IMR-90 (cell line): ENCODE results near the gene NOTCH2. TPM values are rescaled to one million over a fixed set of nuclear protein-coding genes. Genes with fewer than 3 reads are reported as not detected.

Experiments
- ATAC-seq: fragments of 200-7000 bp; cut with Tn5 transposase; 2 replicates; pipeline ENCODE4 v1.9.1; 2020; ENCODE audit warnings: low read depth, mild to moderate bottlenecking, moderate library complexity
- BruUV-seq: library from RNA; stranded (reverse); fragments of 400-500 nt; replicated peaks from 2 replicates; lab custom pipeline; 2021; lab: Mats Ljungman, UMichigan
- CTCF ChIA-PET: fragments of 300-600 bp; formaldehyde crosslinking; extraction: SDS; loops from one replicate; lab custom pipeline; 2021; ENCODE audit warnings: antibody characterized with exemption; lab: Yijun Ruan, JAX
- POLR2A ChIA-PET: fragments of 300-600 bp; sonication (Branson Sonifier 250); formaldehyde crosslinking; loops from one replicate; lab custom pipeline; 2022; ENCODE audit warnings: antibody characterized with exemption; ENCODE audit not compliant: unreplicated experiment; lab: Charles Lee
- DNase-seq: peaks from one replicate; pipeline ENCODE4 v3.0.0; 2013
- H2AFZ ChIP-seq: replicated peaks from 2 replicates; pipeline ENCODE3; 2013; ENCODE audit warnings: low read length, mild to moderate bottlenecking; ENCODE audit not compliant: poor library complexity
- H2AK5ac ChIP-seq: 2 replicates; pipeline ENCODE4 v1.6.1; 2013; ENCODE audit warnings: low read depth, low read length, inconsistent platforms
- H2AK9ac ChIP-seq: replicated peaks from 2 replicates; pipeline ENCODE3; 2013; ENCODE audit warnings: mild to moderate bottlenecking, low read depth, low read length, moderate library complexity; ENCODE audit not compliant: poor library complexity
- H2BK120ac ChIP-seq: 2 replicates; pipeline ENCODE4 v1.6.1; 2013; ENCODE audit warnings: low read depth, low read length, inconsistent platforms
- H2BK15ac ChIP-seq: 3 replicates; pipeline ENCODE4 v1.6.1; 2013; ENCODE audit warnings: low read depth, low read length, inconsistent platforms
- H2BK20ac ChIP-seq: 2 replicates; pipeline ENCODE4 v1.6.1; 2013; ENCODE audit warnings: low read depth, mild to moderate bottlenecking, inconsistent platforms, low read length, moderate library complexity
- H2BK5ac ChIP-seq: 2 replicates; pipeline ENCODE4 v1.6.1; 2013; ENCODE audit warnings: mild to moderate bottlenecking, low read depth, low read length, inconsistent platforms; ENCODE audit not compliant: poor library complexity, severe bottlenecking
- H3K14ac ChIP-seq: replicated peaks from 2 replicates; pipeline ENCODE4 v1.6.1; 2013; ENCODE audit warnings: low read depth, low read length, inconsistent platforms
- H3K18ac ChIP-seq: 2 replicates; pipeline ENCODE4 v1.6.1; 2013; ENCODE audit warnings: low read depth, low read length, control low read depth
- H3K23ac ChIP-seq: 2 replicates; pipeline ENCODE4 v1.6.1; 2013; ENCODE audit warnings: low read depth, low read length, inconsistent platforms
- H3K27ac ChIP-seq: 2 replicates; pipeline ENCODE4 v1.5.1; 2013; ENCODE audit warnings: mild to moderate bottlenecking, control low read depth, low read length; ENCODE audit not compliant: insufficient read depth
- H3K27me3 ChIP-seq: 2 replicates; pipeline ENCODE4 v1.6.1; 2013; ENCODE audit warnings: low read length; ENCODE audit not compliant: control insufficient read depth, insufficient read depth
- H3K36me3 ChIP-seq: 2 replicates; pipeline ENCODE4 v1.6.1; 2013; ENCODE audit warnings: low read length, mixed read lengths; ENCODE audit not compliant: control insufficient read depth, insufficient read depth
- H3K4ac ChIP-seq: 2 replicates; pipeline ENCODE4 v1.6.1; 2013; ENCODE audit warnings: low read depth, low read length, inconsistent platforms
- H3K4me1 ChIP-seq: 2 replicates; pipeline ENCODE4 v1.6.1; 2013; ENCODE audit warnings: low read length, mixed read lengths; ENCODE audit not compliant: control insufficient read depth, insufficient read depth
- H3K4me2 ChIP-seq: 2 replicates; pipeline ENCODE4 v1.6.1; 2013; ENCODE audit warnings: low read depth, mild to moderate bottlenecking, control low read depth, low read length, moderate library complexity
- H3K4me3 ChIP-seq: 2 replicates; pipeline ENCODE4 v1.5.1; 2013; ENCODE audit warnings: low read depth, mild to moderate bottlenecking, control low read depth, low read length, moderate library complexity; ENCODE audit not compliant: insufficient read depth
- H3K56ac ChIP-seq: 2 replicates; pipeline ENCODE4 v1.6.1; 2013; ENCODE audit warnings: low read length, inconsistent platforms; ENCODE audit not compliant: insufficient read depth; ENCODE audit errors: extremely low read depth
- H3K79me1 ChIP-seq, 2 experiments: 2 replicates each; pipeline ENCODE4 v1.6.1; 2013; ENCODE audit warnings: low read length in 2 of 2, inconsistent platforms in 1 of 2, low read depth in 1 of 2
- H3K9ac ChIP-seq: 2 replicates; pipeline ENCODE4 v1.6.1; 2013; ENCODE audit warnings: low read depth, low read length, control low read depth
- H3K9me1 ChIP-seq: 2 replicates; pipeline ENCODE4 v1.6.1; 2013; ENCODE audit warnings: low read length, inconsistent platforms; ENCODE audit not compliant: insufficient read depth
- H3K9me3 ChIP-seq: 2 replicates; pipeline ENCODE4 v1.6.1; 2013; ENCODE audit warnings: low read length; ENCODE audit not compliant: control insufficient read depth, insufficient read depth
- H4K20me1 ChIP-seq: 2 replicates; pipeline ENCODE4 v1.6.1; 2013; ENCODE audit warnings: low read length, inconsistent platforms; ENCODE audit not compliant: insufficient read depth
- H4K5ac ChIP-seq: 2 replicates; pipeline ENCODE4 v1.6.1; 2013; ENCODE audit warnings: mild to moderate bottlenecking, low read depth, low read length, control low read depth
- H4K8ac ChIP-seq, 2 experiments: 2 replicates each; pipeline ENCODE4 v1.6.1; 2013; ENCODE audit warnings: low read depth in 2 of 2, low read length in 2 of 2, control low read depth in 1 of 2, inconsistent platforms in 1 of 2
- H4K91ac ChIP-seq: 2 replicates; pipeline ENCODE4 v1.6.1; 2013; ENCODE audit warnings: low read depth, low read length, inconsistent platforms; ENCODE audit not compliant: insufficient read depth
- CHD1 ChIP-seq: IDR thresholded peaks from 2 replicates; pipeline ENCODE4 v1.6.1; 2012; ENCODE audit warnings: low read depth, low read length, improper control_type of control experiment
- ELK1 ChIP-seq: fragments of 150-350 bp; IDR thresholded peaks from 2 replicates; pipeline ENCODE4 v1.6.1; 2016; ENCODE audit warnings: low read depth, mild to moderate bottlenecking, low read length, moderate library complexity, borderline replicate concordance
- NFE2L2 ChIP-seq: fragments of 150-350 bp; IDR thresholded peaks from 2 replicates; pipeline ENCODE4 v1.6.1; 2016; ENCODE audit warnings: low read depth, mild to moderate bottlenecking, low read length
- POLR2A ChIP-seq: IDR thresholded peaks from 2 replicates; pipeline ENCODE4 v1.6.1; 2012; ENCODE audit warnings: mild to moderate bottlenecking, low read depth, low read length
- RAD21 ChIP-seq: IDR thresholded peaks from 2 replicates; pipeline ENCODE4 v1.6.1; 2012; ENCODE audit warnings: low read length, improper control_type of control experiment
- RCOR1 ChIP-seq: IDR thresholded peaks from 2 replicates; pipeline ENCODE4 v1.6.1; 2012; ENCODE audit warnings: mild to moderate bottlenecking, low read length, improper control_type of control experiment; ENCODE audit not compliant: insufficient replicate concordance
- RFX5 ChIP-seq: IDR thresholded peaks from 2 replicates; pipeline ENCODE4 v1.8.0; 2012; ENCODE audit warnings: low read depth, mild to moderate bottlenecking, low read length, moderate library complexity
- WGBS, 2 experiments: methylation state at CpG; one replicate each; pipeline versions ENCODE4 v1.1.5 to v1.1.7; 2013; ENCODE audit warnings: missing lambda C conversion rate in 2 of 2; ENCODE audit not compliant: insufficient read length in 1 of 2; ENCODE audit errors: extremely low coverage in 2 of 2; 5-methylcytosine and 5-hydroxymethylcytosine counted together
- dilution Hi-C: fragments of 300-500 bp; cut with HindIII; formaldehyde crosslinking; loops from one replicate; pipeline ENCODE4 v1.14.3; 2018; ENCODE audit warnings: low sequenced_read_pairs; ENCODE audit not compliant: unreplicated experiment
- in situ Hi-C: fragments of 300-500 bp; cut with MboI; formaldehyde crosslinking; loops from 3 replicates; pipeline ENCODE4 v1.14.3; 2019; ENCODE audit warnings: low sequenced_read_pairs, inconsistent platforms, mixed read lengths
- intact Hi-C: fragments of 100-400 bp; cut with micrococcal nuclease; formaldehyde crosslinking; loops from 2 replicates; pipeline ENCODE4 v1.10.0; 2022
- polyA plus RNA-seq, 3 experiments: library from polyadenylated mRNA; depleted of rRNA; stranded (reverse); fragments of >200 nt; gene quantifications; 2 replicates each; pipeline ENCODE4 v1.2.3, GENCODE V29; 2012; ENCODE audit warnings: low replicate concordance in 1 of 3
- total RNA-seq: library from RNA; depleted of rRNA; stranded (reverse); fragments of >200 nt; gene quantifications from 2 replicates; pipeline ENCODE4 v1.2.3, GENCODE V29; 2012
- TF ChIP-seq, protein P1 (sequence below): conservative IDR thresholded peaks from 2 replicates; pipeline ENCODE4 v1.5.1; 2012; ENCODE audit warnings: mild to moderate bottlenecking, low read depth, low read length, improper control_type of control experiment
- TF ChIP-seq, protein P2 (sequence below): fragments of 150-350 bp; IDR thresholded peaks from 2 replicates; pipeline ENCODE4 v1.6.1; 2017; ENCODE audit warnings: mild to moderate bottlenecking, antibody characterized with exemption, low read length, low read depth

Gene NOTCH2
- total and polyA plus RNA-seq, 2 of the 4 experiments (the other 2 are of a cell fraction), result 40.4 to 131 TPM

DNA sequence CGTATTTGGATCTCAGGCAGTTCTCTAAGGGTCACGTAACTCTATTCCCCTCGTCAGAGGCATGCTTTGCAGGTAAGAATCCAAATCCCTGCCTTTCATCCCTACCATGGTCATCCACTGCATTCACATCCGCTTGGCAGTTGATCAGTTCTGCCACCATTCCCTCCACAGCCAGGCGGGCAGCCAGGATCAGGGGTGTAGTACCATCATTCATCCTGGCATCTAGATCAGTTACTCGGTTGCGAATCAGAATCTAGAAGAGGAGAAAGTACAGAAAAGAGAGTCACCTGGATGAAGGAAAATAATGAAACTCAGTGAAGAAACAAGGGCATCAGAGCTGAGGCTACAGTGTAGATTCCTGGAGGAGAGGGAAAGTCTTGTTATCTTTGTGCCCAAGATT is 151.2 kb downstream of the NOTCH2 start:
- Histone ChIP-seq H3K27ac (no peak overlapping the region), H2AFZ (no peak overlapping the region), H3K14ac (no peak overlapping the region), H3K9me1 (peaks cover 17% of the 10 kb centered on the region; the same call in 1 of the 2 replicates), H2BK5ac (no peak overlapping the region), H2BK20ac (no peak overlapping the region), H4K5ac (no peak overlapping the region), H2AK9ac (no peak overlapping the region), H2BK15ac (no peak overlapping the region), H3K79me1 (peaks cover 3 to 10% of the 10 kb centered on the region in 2 experiments; a peak in 2 of 4 replicates), H3K4me1 (no peaks in the 10 kb centered on the region), H3K9ac (no peak overlapping the region), H2AK5ac (no peak overlapping the region), H4K91ac (no peak overlapping the region), H4K8ac (no peak overlapping the region), H3K9me3 (no peaks in the 10 kb centered on the region), H3K23ac (no peak overlapping the region), H2BK120ac (no peak overlapping the region), H3K18ac (no peak overlapping the region), H3K4ac (no peak overlapping the region), H3K36me3 (peaks cover 65% of the 10 kb centered on the region), H4K20me1 (no peaks in the 10 kb centered on the region), H3K4me2 (no peak overlapping the region), H3K27me3 (no peaks in the 10 kb centered on the region), H3K4me3 (no peak overlapping the region), H3K56ac (no peak overlapping the region)
- CTCF ChIA-PET, result no interaction called here
- WGBS, 2 experiments, result 71% methylated on average over 2 of the region's 7 CpGs; no CpG with 5 or more reads in 1 of the 2 experiments
- DNase-seq, result no peak
- intact Hi-C loops, result no loop called here
- BruUV-seq, result no TSS peak
- no peak for ATAC-seq
- TF ChIP-seq, protein P1, sequence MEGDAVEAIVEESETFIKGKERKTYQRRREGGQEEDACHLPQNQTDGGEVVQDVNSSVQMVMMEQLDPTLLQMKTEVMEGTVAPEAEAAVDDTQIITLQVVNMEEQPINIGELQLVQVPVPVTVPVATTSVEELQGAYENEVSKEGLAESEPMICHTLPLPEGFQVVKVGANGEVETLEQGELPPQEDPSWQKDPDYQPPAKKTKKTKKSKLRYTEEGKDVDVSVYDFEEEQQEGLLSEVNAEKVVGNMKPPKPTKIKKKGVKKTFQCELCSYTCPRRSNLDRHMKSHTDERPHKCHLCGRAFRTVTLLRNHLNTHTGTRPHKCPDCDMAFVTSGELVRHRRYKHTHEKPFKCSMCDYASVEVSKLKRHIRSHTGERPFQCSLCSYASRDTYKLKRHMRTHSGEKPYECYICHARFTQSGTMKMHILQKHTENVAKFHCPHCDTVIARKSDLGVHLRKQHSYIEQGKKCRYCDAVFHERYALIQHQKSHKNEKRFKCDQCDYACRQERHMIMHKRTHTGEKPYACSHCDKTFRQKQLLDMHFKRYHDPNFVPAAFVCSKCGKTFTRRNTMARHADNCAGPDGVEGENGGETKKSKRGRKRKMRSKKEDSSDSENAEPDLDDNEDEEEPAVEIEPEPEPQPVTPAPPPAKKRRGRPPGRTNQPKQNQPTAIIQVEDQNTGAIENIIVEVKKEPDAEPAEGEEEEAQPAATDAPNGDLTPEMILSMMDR, result no peak
- TF ChIP-seq, protein P2, sequence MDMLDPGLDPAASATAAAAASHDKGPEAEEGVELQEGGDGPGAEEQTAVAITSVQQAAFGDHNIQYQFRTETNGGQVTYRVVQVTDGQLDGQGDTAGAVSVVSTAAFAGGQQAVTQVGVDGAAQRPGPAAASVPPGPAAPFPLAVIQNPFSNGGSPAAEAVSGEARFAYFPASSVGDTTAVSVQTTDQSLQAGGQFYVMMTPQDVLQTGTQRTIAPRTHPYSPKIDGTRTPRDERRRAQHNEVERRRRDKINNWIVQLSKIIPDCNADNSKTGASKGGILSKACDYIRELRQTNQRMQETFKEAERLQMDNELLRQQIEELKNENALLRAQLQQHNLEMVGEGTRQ, result no peak
- TF ChIP-seq RFX5, result no peak
- TF ChIP-seq RCOR1, result no peak
- no peak for TF ChIP-seq POLR2A
- no peak for TF ChIP-seq RAD21
- TF ChIP-seq CHD1, result no peak
- no peak for TF ChIP-seq ELK1
- TF ChIP-seq NFE2L2, result no peak
- in situ Hi-C loops, result no loop called here
- dilution Hi-C loops, result no loop called here
- POLR2A ChIA-PET, result no interaction called here
